PFSK-1 (cell line): Measurements from ENCODE around the gene NOXA1.

Experiments
- FOXP2 ChIP-seq: optimal IDR thresholded peaks from 2 replicates; pipeline ENCODE3; 2011; ENCODE audit warnings: borderline replicate concordance, control low read depth, inconsistent platforms; ENCODE audit not compliant: insufficient read depth; ENCODE audit errors: extremely low read length, extremely low read depth
- POLR2AphosphoS5 ChIP-seq: IDR thresholded peaks from 2 replicates; pipeline ENCODE4 v1.6.1; 2012; ENCODE audit warnings: low read depth, mild to moderate bottlenecking, control low read depth, low read length, moderate library complexity
- REST ChIP-seq, 2 experiments: IDR thresholded peaks; 2 replicates each; pipeline versions ENCODE4 v1.6.1 to v1.8.0; 2011 to 2012; ENCODE audit warnings: low read depth in 2 of 2, low read length in 2 of 2, control low read depth in 1 of 2, inconsistent platforms in 1 of 2, mild to moderate bottlenecking in 1 of 2, moderate library complexity in 1 of 2; ENCODE audit not compliant: insufficient read depth in 1 of 2
- SIN3A ChIP-seq: IDR thresholded peaks from 2 replicates; pipeline ENCODE4 v1.6.1; 2012; ENCODE audit warnings: mild to moderate bottlenecking, low read length, moderate library complexity, borderline replicate concordance; ENCODE audit not compliant: insufficient read depth
- TAF1 ChIP-seq: IDR thresholded peaks from 2 replicates; pipeline ENCODE4 v1.6.1; 2012; ENCODE audit warnings: low read length, control low read depth, borderline replicate concordance; ENCODE audit not compliant: insufficient read depth

NOXA1 gene

GRCh38 chr9:137416006-137416562 lies 7.1 kb upstream of the NOXA1 start:
- TF ChIP-seq POLR2AphosphoS5 (no peak), TAF1 (no peak), FOXP2 (no peak), REST (IDR thresholded peaks at IDR 0.05; ENCODE audit: insufficient read depth in 1 of 2, low read depth in 2 of 2, low read length in 2 of 2) (no peak), SIN3A (no peak)

GRCh38 chr9:137416563-137417151 lies 6.5 kb upstream of the NOXA1 start:
- no peak for TF ChIP-seq SIN3A
- no peak for TF ChIP-seq FOXP2
- no peak for TF ChIP-seq REST (IDR thresholded peaks at IDR 0.05; ENCODE audit: insufficient read depth in 1 of 2, low read depth in 2 of 2, low read length in 2 of 2)
- TF ChIP-seq TAF1: no peak
- no peak for TF ChIP-seq POLR2AphosphoS5

- TF ChIP-seq REST (IDR thresholded peaks at IDR 0.05; ENCODE audit: insufficient read depth in 1 of 2, low read depth in 2 of 2, low read length in 2 of 2): no peak
These were observed 5.8 kb upstream of the NOXA1 start for GRCh38 chr9:137417161-137418021.

- TF ChIP-seq REST (IDR thresholded peaks at IDR 0.05; ENCODE audit: insufficient read depth in 1 of 2, low read depth in 2 of 2, low read length in 2 of 2) (no peak), POLR2AphosphoS5 (no peak), TAF1 (no peak), SIN3A (no peak), FOXP2 (no peak)
These were observed 1.2 kb upstream of the NOXA1 start for GRCh38 chr9:137421838-137422603.
